Stimulated activated CD8-positive, alpha-beta memory T cell treated with anti-CD3 and anti-CD28 coated beads, Interleukin-12 subunit alpha, Interleukin-12 subunit beta, amount 100 ng/mL, for 1 hour (primary cell): ENCODE measurements around the gene HEBP1.

ENCODE experiments used
- DNase-seq: peaks from one replicate; pipeline ENCODE4 v3.0.0-alpha.2; 2020; ENCODE audit warnings: low read depth

The HEBP1 gene

DNA sequence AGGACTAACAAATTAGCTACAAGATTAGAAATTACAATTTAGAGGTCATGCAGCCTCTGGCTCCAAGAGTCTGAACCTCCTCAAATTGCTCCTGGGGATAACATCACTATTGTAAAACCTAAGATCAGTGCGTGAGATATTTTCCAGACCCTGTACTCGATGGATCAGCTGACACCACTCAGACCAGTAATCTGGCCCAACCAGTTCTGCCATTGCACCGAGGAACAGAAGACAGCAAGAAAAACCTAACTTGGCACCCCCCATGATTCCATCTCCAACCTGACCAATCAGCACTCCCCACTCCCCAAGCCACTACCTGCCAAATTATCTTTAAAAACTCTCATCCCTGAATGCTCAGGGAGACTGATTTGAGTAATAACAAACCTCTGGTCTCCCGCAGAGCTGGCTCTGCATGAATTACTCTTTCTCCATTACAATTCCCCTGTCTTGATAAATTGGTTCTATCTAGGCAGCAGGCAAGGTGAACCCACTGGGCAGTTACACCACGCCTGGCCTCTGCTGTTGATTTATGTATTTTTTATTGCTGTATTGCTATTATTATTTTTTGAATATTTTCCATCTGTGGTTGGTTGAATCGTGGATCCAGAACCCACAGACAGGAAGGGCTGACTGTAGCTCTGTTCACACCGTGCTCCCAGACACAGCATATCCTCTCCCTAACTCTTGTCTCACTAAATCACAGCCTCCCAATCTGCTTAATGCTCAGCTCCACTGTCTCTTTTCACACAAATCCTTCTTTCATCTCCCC, 9.2 kb downstream of the HEBP1 start:
- DNase-seq: no peak

DNA sequence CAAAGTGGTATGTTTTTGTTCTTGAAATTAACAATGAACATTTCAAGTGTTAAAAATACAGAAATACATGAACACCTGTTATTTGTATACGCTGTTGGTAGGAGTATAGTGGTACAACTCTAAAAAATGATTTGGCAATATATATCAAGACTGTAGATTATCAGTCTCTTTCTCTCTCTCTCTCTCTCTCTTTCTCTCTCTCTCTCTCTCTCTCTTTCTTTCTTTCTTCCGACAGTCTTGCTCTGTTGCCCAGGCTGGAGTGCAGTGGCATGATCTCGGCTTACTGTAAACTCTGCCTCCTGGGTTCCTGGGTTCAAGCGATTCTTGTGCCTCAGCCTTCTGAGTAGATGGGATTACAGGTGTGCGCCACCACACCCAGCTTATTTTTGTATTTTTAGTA, 12.6 kb downstream of the HEBP1 start:
- DNase-seq: no peak

GRCh38 chr12:12986775-12987331, 13.2 kb downstream of the HEBP1 start:
- no peak for DNase-seq

DNA sequence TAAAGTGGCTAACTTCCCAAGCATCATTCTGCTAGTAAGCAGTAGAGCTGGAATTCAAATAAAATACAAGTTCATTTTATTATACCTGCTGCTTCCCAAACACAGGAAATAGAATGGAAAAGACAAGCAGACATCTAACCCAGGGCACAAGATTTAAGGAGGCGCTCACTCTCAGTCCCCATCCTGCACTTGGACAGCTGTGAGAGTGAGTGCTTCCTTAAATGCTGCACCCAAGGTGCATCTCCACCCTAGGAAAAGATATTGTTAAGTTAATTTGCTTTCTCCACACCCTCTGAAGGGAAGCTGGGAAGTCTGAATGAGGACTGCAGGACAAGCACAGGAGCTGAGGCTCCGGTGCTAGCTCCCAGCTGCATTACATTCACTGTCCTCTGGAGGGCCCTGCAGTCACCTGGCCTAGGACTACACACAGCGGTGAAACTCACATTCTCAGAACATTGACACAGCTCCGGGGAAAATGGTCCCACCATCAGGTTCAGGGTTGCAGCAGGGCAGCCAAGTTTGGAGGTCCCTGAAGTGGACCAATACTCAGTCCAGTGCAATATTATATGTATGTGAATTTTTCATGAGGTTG, 14.2 kb downstream of the HEBP1 start:
- no peak for DNase-seq

GRCh38 chr12:12984149-12984548, 15.9 kb downstream of the HEBP1 start:
- no peak for DNase-seq

DNA sequence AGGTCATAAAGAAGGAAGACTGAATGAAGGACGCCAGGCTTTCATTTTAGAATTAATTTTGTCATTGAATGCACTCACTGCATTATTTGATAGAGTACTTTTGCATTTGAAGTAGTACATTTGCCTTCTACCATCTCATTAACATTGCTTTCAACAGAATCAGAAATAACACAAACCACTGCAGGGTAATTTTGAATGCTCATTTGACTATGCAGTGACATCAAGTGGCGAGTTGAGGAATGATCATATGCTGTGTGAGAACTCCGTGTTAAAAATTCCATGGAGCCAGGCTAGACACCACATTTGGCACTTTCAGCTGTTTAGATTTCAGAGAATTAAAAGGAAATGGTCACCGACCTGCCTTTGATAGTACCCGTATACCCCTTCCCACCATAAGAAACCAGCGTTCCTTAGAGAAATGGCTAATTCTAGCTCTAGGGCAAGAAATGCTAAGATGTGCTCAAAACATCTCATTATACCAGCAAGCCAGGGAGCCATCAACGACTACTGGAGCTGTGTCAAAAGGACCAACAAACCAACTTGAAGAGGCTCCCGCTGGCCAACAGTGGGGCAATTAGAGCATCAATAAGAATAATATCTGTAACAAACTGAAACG, 16.5 kb downstream of the HEBP1 start:
- no peak for DNase-seq

DNA sequence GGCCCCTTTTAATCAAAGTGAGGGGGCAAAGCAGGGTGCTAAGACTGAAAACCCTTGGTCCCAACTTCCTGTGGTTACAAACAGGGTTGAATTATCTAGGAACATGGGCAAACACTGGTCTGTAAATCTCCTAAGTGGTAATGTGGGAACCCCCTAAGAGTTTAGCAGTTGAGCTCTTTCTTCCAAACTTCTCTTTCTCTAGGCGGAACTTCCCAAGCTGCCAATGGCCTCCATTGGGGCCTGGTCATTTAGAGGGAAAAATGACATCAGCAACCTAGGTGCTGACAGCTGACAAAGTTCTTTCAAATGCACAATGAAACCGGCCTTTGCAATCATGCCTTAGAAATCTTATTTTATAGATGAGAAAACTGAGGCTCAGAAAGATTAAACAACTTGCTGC, 17.7 kb downstream of the HEBP1 start:
- DNase-seq: no peak

DNA sequence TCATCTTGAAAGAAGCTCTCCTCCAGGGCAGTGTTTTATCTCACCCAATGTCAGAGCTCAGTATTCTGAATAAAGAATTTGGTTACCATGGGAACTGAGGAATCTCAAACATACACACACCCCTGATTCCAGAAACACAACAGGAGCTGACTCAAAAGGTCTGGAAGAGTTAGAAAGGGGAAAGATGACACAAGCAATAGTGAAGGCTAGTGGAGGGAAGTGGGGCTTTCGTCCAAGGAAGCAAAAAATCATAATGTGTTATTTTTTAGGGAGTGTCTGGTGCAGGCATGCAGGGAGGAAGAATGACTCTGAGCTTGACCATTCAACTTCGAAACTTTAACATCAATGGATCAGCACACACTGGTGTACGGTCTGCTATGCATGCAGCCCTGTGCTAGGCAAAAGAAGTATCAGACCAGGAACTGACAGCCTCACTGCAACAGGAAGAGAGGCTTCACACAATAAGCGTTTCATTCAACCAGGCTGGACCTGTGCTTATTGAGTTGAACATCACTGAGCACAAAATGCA, 20.3 kb downstream of the HEBP1 start:
- DNase-seq: no peak

DNA sequence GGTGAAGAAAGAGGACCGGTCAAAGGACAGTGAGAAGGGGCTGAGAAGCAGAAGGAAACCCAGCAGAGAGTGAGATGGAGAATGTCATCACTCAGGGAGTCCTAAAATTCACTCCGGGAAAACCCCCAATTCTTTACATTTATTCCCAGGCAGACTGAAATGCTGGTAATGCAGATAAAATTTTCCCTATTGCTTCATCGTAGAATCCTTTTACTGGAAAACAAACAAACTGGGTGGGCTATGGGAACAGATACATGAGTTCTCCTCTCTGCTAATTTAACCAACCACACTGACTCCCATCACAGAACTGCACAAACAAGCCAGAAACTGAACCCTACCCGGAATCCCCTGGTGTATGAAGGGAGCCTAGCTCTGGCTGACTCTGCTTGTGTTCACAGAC, 20.9 kb downstream of the HEBP1 start:
- DNase-seq: no peak

GRCh38 chr12:12977231-12977630, 22.8 kb downstream of the HEBP1 start:
- DNase-seq: no peak

GRCh38 chr12:12976366-12976765, 23.7 kb downstream of the HEBP1 start:
- no peak for DNase-seq

- no peak for DNase-seq
These were observed 24.6 kb downstream of the HEBP1 start for GRCh38 chr12:12975322-12976077.

- no peak for DNase-seq
These were observed 25.9 kb downstream of the HEBP1 start for GRCh38 chr12:12974211-12974610.

GRCh38 chr12:12973019-12973418, 27.0 kb downstream of the HEBP1 start:
- DNase-seq: no peak

GRCh38 chr12:12965836-12966235, 34.2 kb downstream of the HEBP1 start:
- no peak for DNase-seq

DNA sequence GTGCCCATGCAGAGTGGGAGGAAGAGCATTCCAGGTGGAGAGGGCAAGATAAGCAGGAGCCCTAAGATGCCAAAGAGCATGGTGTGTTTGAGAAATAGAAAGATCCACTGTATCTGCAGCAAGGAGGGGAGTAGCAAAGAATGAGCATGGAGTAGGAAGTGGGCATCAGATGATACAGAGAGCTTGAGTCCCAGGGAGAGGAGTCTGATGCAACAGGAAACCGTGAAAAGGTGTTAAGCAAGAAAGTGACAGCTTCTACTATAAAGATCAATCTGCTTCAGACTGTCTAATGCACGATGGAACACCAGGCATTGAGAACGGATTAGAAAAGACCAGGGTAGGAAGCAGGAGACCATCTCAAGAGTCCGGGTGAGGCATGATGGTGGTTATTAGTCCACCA, 35.8 kb downstream of the HEBP1 start:
- DNase-seq: no peak

- no peak for DNase-seq
These were observed 39.3 kb downstream of the HEBP1 start for GRCh38 chr12:12960639-12961209.

DNA sequence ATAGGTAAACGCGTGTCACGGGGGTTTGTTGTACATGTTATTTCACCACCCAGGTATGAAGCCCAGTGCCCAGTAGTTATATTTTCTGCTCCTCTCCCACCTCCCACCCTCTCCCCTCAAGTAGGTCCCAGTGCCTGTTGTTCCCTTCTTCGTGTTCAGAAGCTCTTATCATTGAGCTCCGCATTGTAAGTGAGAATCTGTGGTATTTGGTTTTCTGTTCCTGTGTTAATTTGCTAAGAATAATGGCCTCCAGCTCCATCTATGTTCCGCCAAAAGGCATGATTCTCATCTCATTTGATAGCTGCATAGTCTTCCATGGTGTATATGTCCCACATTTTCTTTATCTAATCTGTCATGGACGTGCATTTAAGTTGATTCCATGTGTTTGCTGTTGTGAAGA, 41.2 kb downstream of the HEBP1 start:
- DNase-seq: no peak

DNA sequence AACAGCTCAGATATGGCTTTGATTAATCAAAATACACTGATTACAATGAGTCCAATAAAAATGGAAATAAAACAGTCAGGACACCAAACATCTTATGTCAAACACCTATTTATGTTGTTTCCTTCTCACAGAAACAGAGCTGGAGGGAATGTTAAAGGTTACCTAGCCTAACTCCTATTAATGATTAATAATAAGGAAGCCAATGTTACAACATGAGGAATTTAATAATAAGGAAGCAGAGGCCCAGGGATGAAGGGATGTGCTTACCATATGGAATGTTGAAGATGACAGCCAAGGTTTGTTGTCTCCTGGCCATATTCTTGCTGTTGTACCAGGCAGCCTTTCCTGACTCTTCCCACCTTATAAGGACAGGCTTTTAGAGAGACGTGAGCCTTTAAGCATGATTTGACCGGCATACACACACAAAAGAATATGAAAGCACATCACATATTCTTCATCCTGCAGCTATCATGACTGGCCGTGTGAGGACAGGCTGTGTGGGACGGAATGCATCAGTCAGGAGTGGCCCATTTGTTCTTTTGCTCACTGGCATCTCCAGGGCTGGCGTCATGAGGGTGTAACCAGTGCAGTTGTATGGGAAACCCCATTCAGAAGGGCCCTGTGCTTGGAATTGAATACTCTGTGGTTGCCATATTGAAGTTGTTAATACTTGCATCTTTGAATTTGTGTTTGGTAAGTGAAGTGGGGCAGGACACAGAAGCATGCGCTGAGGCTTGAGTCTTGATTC, 45.0 kb downstream of the HEBP1 start:
- DNase-seq: no peak

GRCh38 chr12:12954356-12954755, 45.7 kb downstream of the HEBP1 start:
- DNase-seq: no peak

GRCh38 chr12:12952036-12952435, 48.0 kb downstream of the HEBP1 start, which contains the start of gene GPRC5D:
Gene GPRC5D, minus strand, starts transcription at chr12:12952170. Its CDS starts 1,786 bp downstream, at chr12:12950384.
- no peak for DNase-seq
